ENCODE measurements around the gene PPP2R2C. TPM values are rescaled to one million over a fixed set of nuclear protein-coding genes. Genes with fewer than 3 reads are reported as not detected.

The PPP2R2C gene
- total and polyA plus RNA-seq, 10 of the 15 experiments (the other 5 are each of a cell fraction or from before 2014, with no cell fraction given): 0.13 to 0.15 TPM; not detected in 8

DNA sequence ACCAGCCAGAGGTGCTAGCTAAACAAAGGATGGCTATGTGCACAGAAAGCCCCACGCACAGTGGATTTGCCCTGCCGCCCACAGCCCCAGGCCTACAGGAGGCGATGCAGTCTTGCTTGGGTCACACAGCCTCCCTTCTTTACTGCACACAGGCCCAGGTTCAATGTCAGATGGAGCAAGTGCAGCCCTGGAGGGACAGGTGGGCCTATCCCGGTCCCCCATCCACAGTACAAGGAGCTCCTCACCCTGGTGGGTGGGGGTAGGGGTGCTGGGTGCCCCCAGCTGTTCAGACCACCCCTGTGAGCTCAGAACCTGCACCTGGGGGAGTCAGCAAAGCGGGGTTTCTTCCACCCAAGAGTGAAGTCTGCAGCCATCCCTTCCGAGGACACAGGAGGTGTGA lies 114.9 kb downstream of the PPP2R2C start (continued):
- TF ChIP-seq, protein P1, sequence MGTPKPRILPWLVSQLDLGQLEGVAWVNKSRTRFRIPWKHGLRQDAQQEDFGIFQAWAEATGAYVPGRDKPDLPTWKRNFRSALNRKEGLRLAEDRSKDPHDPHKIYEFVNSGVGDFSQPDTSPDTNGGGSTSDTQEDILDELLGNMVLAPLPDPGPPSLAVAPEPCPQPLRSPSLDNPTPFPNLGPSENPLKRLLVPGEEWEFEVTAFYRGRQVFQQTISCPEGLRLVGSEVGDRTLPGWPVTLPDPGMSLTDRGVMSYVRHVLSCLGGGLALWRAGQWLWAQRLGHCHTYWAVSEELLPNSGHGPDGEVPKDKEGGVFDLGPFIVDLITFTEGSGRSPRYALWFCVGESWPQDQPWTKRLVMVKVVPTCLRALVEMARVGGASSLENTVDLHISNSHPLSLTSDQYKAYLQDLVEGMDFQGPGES (IDR thresholded peaks at IDR 0.05): no peak
- TF ChIP-seq, protein P2, sequence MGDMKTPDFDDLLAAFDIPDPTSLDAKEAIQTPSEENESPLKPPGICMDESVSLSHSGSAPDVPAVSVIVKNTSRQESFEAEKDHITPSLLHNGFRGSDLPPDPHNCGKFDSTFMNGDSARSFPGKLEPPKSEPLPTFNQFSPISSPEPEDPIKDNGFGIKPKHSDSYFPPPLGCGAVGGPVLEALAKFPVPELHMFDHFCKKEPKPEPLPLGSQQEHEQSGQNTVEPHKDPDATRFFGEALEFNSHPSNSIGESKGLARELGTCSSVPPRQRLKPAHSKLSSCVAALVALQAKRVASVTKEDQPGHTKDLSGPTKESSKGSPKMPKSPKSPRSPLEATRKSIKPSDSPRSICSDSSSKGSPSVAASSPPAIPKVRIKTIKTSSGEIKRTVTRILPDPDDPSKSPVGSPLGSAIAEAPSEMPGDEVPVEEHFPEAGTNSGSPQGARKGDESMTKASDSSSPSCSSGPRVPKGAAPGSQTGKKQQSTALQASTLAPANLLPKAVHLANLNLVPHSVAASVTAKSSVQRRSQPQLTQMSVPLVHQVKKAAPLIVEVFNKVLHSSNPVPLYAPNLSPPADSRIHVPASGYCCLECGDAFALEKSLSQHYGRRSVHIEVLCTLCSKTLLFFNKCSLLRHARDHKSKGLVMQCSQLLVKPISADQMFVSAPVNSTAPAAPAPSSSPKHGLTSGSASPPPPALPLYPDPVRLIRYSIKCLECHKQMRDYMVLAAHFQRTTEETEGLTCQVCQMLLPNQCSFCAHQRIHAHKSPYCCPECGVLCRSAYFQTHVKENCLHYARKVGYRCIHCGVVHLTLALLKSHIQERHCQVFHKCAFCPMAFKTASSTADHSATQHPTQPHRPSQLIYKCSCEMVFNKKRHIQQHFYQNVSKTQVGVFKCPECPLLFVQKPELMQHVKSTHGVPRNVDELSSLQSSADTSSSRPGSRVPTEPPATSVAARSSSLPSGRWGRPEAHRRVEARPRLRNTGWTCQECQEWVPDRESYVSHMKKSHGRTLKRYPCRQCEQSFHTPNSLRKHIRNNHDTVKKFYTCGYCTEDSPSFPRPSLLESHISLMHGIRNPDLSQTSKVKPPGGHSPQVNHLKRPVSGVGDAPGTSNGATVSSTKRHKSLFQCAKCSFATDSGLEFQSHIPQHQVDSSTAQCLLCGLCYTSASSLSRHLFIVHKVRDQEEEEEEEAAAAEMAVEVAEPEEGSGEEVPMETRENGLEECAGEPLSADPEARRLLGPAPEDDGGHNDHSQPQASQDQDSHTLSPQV (IDR thresholded peaks at IDR 0.05): no peak
- TF ChIP-seq, protein P3, sequence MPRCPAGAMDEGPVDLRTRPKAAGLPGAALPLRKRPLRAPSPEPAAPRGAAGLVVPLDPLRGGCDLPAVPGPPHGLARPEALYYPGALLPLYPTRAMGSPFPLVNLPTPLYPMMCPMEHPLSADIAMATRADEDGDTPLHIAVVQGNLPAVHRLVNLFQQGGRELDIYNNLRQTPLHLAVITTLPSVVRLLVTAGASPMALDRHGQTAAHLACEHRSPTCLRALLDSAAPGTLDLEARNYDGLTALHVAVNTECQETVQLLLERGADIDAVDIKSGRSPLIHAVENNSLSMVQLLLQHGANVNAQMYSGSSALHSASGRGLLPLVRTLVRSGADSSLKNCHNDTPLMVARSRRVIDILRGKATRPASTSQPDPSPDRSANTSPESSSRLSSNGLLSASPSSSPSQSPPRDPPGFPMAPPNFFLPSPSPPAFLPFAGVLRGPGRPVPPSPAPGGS (IDR thresholded peaks at IDR 0.05; ENCODE audit: borderline replicate concordance, insufficient read depth, low read depth, low read length, poor library complexity, severe bottlenecking): no peak
- TF ChIP-seq, protein P4, sequence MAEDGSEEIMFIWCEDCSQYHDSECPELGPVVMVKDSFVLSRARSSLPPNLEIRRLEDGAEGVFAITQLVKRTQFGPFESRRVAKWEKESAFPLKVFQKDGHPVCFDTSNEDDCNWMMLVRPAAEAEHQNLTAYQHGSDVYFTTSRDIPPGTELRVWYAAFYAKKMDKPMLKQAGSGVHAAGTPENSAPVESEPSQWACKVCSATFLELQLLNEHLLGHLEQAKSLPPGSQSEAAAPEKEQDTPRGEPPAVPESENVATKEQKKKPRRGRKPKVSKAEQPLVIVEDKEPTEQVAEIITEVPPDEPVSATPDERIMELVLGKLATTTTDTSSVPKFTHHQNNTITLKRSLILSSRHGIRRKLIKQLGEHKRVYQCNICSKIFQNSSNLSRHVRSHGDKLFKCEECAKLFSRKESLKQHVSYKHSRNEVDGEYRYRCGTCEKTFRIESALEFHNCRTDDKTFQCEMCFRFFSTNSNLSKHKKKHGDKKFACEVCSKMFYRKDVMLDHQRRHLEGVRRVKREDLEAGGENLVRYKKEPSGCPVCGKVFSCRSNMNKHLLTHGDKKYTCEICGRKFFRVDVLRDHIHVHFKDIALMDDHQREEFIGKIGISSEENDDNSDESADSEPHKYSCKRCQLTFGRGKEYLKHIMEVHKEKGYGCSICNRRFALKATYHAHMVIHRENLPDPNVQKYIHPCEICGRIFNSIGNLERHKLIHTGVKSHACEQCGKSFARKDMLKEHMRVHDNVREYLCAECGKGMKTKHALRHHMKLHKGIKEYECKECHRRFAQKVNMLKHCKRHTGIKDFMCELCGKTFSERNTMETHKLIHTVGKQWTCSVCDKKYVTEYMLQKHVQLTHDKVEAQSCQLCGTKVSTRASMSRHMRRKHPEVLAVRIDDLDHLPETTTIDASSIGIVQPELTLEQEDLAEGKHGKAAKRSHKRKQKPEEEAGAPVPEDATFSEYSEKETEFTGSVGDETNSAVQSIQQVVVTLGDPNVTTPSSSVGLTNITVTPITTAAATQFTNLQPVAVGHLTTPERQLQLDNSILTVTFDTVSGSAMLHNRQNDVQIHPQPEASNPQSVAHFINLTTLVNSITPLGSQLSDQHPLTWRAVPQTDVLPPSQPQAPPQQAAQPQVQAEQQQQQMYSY (CRISPR knock-in tag; IDR thresholded peaks at IDR 0.05): no peak
- no peak for TF ChIP-seq ATF7 (IDR thresholded peaks at IDR 0.05; ENCODE audit: low read depth)
- no peak for TF ChIP-seq POLR2A (IDR thresholded peaks at IDR 0.05; ENCODE audit: low read depth, low read length)
- no peak for TF ChIP-seq SREBF2 (IDR thresholded peaks at IDR 0.05; ENCODE audit: low read length)
- TF ChIP-seq ASH2L (IDR thresholded peaks at IDR 0.05; ENCODE audit: borderline replicate concordance, low read depth): no peak

All from GM12878 (cell line).